IMR-90 (cell line): ENCODE data around the gene ZBTB25. TPM values are rescaled to one million over a fixed set of nuclear protein-coding genes. Genes with fewer than 3 reads are reported as not detected.

Source experiments
- ATAC-seq: fragments of 200-7000 bp; cut with Tn5 transposase; 2 replicates; pipeline ENCODE4 v1.9.1; 2020; ENCODE audit warnings: low read depth, mild to moderate bottlenecking, moderate library complexity
- BruUV-seq: library from RNA; stranded (reverse); fragments of 400-500 nt; replicated peaks from 2 replicates; lab custom pipeline; 2021; lab: Mats Ljungman, UMichigan
- CTCF ChIA-PET: fragments of 300-600 bp; formaldehyde crosslinking; extraction: SDS; loops from one replicate; lab custom pipeline; 2021; ENCODE audit warnings: antibody characterized with exemption; lab: Yijun Ruan, JAX
- POLR2A ChIA-PET: fragments of 300-600 bp; sonication (Branson Sonifier 250); formaldehyde crosslinking; loops from one replicate; lab custom pipeline; 2022; ENCODE audit warnings: antibody characterized with exemption; ENCODE audit not compliant: unreplicated experiment; lab: Charles Lee
- DNase-seq: peaks from one replicate; pipeline ENCODE4 v3.0.0; 2013
- H2AFZ ChIP-seq: replicated peaks from 2 replicates; pipeline ENCODE3; 2013; ENCODE audit warnings: low read length, mild to moderate bottlenecking; ENCODE audit not compliant: poor library complexity
- H2AK5ac ChIP-seq: 2 replicates; pipeline ENCODE4 v1.6.1; 2013; ENCODE audit warnings: low read depth, low read length, inconsistent platforms
- H2AK9ac ChIP-seq: replicated peaks from 2 replicates; pipeline ENCODE3; 2013; ENCODE audit warnings: mild to moderate bottlenecking, low read depth, low read length, moderate library complexity; ENCODE audit not compliant: poor library complexity
- H2BK120ac ChIP-seq: 2 replicates; pipeline ENCODE4 v1.6.1; 2013; ENCODE audit warnings: low read depth, low read length, inconsistent platforms
- H2BK15ac ChIP-seq: 3 replicates; pipeline ENCODE4 v1.6.1; 2013; ENCODE audit warnings: low read depth, low read length, inconsistent platforms
- H2BK20ac ChIP-seq: 2 replicates; pipeline ENCODE4 v1.6.1; 2013; ENCODE audit warnings: low read depth, mild to moderate bottlenecking, inconsistent platforms, low read length, moderate library complexity
- H2BK5ac ChIP-seq: 2 replicates; pipeline ENCODE4 v1.6.1; 2013; ENCODE audit warnings: mild to moderate bottlenecking, low read depth, low read length, inconsistent platforms; ENCODE audit not compliant: poor library complexity, severe bottlenecking
- H3K14ac ChIP-seq: replicated peaks from 2 replicates; pipeline ENCODE4 v1.6.1; 2013; ENCODE audit warnings: low read depth, low read length, inconsistent platforms
- H3K18ac ChIP-seq: 2 replicates; pipeline ENCODE4 v1.6.1; 2013; ENCODE audit warnings: low read depth, low read length, control low read depth
- H3K23ac ChIP-seq: 2 replicates; pipeline ENCODE4 v1.6.1; 2013; ENCODE audit warnings: low read depth, low read length, inconsistent platforms
- H3K27ac ChIP-seq: 2 replicates; pipeline ENCODE4 v1.5.1; 2013; ENCODE audit warnings: mild to moderate bottlenecking, control low read depth, low read length; ENCODE audit not compliant: insufficient read depth
- H3K27me3 ChIP-seq: 2 replicates; pipeline ENCODE4 v1.6.1; 2013; ENCODE audit warnings: low read length; ENCODE audit not compliant: control insufficient read depth, insufficient read depth
- H3K36me3 ChIP-seq: 2 replicates; pipeline ENCODE4 v1.6.1; 2013; ENCODE audit warnings: low read length, mixed read lengths; ENCODE audit not compliant: control insufficient read depth, insufficient read depth
- H3K4ac ChIP-seq: 2 replicates; pipeline ENCODE4 v1.6.1; 2013; ENCODE audit warnings: low read depth, low read length, inconsistent platforms
- H3K4me1 ChIP-seq: 2 replicates; pipeline ENCODE4 v1.6.1; 2013; ENCODE audit warnings: low read length, mixed read lengths; ENCODE audit not compliant: control insufficient read depth, insufficient read depth
- H3K4me2 ChIP-seq: 2 replicates; pipeline ENCODE4 v1.6.1; 2013; ENCODE audit warnings: low read depth, mild to moderate bottlenecking, control low read depth, low read length, moderate library complexity
- H3K4me3 ChIP-seq: 2 replicates; pipeline ENCODE4 v1.5.1; 2013; ENCODE audit warnings: low read depth, mild to moderate bottlenecking, control low read depth, low read length, moderate library complexity; ENCODE audit not compliant: insufficient read depth
- H3K56ac ChIP-seq: 2 replicates; pipeline ENCODE4 v1.6.1; 2013; ENCODE audit warnings: low read length, inconsistent platforms; ENCODE audit not compliant: insufficient read depth; ENCODE audit errors: extremely low read depth
- H3K79me1 ChIP-seq, 2 experiments: 2 replicates each; pipeline ENCODE4 v1.6.1; 2013; ENCODE audit warnings: low read length in 2 of 2, inconsistent platforms in 1 of 2, low read depth in 1 of 2
- H3K9ac ChIP-seq: 2 replicates; pipeline ENCODE4 v1.6.1; 2013; ENCODE audit warnings: low read depth, low read length, control low read depth
- H3K9me1 ChIP-seq: 2 replicates; pipeline ENCODE4 v1.6.1; 2013; ENCODE audit warnings: low read length, inconsistent platforms; ENCODE audit not compliant: insufficient read depth
- H3K9me3 ChIP-seq: 2 replicates; pipeline ENCODE4 v1.6.1; 2013; ENCODE audit warnings: low read length; ENCODE audit not compliant: control insufficient read depth, insufficient read depth
- H4K20me1 ChIP-seq: 2 replicates; pipeline ENCODE4 v1.6.1; 2013; ENCODE audit warnings: low read length, inconsistent platforms; ENCODE audit not compliant: insufficient read depth
- H4K5ac ChIP-seq: 2 replicates; pipeline ENCODE4 v1.6.1; 2013; ENCODE audit warnings: mild to moderate bottlenecking, low read depth, low read length, control low read depth
- H4K8ac ChIP-seq, 2 experiments: 2 replicates each; pipeline ENCODE4 v1.6.1; 2013; ENCODE audit warnings: low read depth in 2 of 2, low read length in 2 of 2, control low read depth in 1 of 2, inconsistent platforms in 1 of 2
- H4K91ac ChIP-seq: 2 replicates; pipeline ENCODE4 v1.6.1; 2013; ENCODE audit warnings: low read depth, low read length, inconsistent platforms; ENCODE audit not compliant: insufficient read depth
- BHLHE40 ChIP-seq: fragments of 150-350 bp; IDR thresholded peaks from 2 replicates; pipeline ENCODE4 v1.6.1; 2016; ENCODE audit warnings: mild to moderate bottlenecking, low read depth, low read length
- CEBPB ChIP-seq: IDR thresholded peaks from 2 replicates; pipeline ENCODE4 v1.6.1; 2012; ENCODE audit warnings: low read depth, low read length, improper control_type of control experiment
- CHD1 ChIP-seq: IDR thresholded peaks from 2 replicates; pipeline ENCODE4 v1.6.1; 2012; ENCODE audit warnings: low read depth, low read length, improper control_type of control experiment
- CTCF ChIP-seq: conservative IDR thresholded peaks from 2 replicates; pipeline ENCODE4 v1.5.1; 2012; ENCODE audit warnings: mild to moderate bottlenecking, low read depth, low read length, improper control_type of control experiment
- ELK1 ChIP-seq: fragments of 150-350 bp; IDR thresholded peaks from 2 replicates; pipeline ENCODE4 v1.6.1; 2016; ENCODE audit warnings: low read depth, mild to moderate bottlenecking, low read length, moderate library complexity, borderline replicate concordance
- FOS ChIP-seq: fragments of 150-350 bp; IDR thresholded peaks from 2 replicates; pipeline ENCODE4 v1.6.1; 2016; ENCODE audit warnings: low read depth, low read length
- MAFK ChIP-seq: IDR thresholded peaks from 2 replicates; pipeline ENCODE4 v1.6.1; 2012; ENCODE audit warnings: low read depth, low read length, improper control_type of control experiment
- MAZ ChIP-seq: IDR thresholded peaks from 2 replicates; pipeline ENCODE4 v1.6.1; 2012; ENCODE audit warnings: low read depth, mild to moderate bottlenecking, low read length, improper control_type of control experiment, moderate library complexity, borderline replicate concordance
- MXI1 ChIP-seq: IDR thresholded peaks from 2 replicates; pipeline ENCODE4 v1.6.1; 2012; ENCODE audit warnings: low read depth, mild to moderate bottlenecking, low read length, moderate library complexity, borderline replicate concordance
- NFE2L2 ChIP-seq: fragments of 150-350 bp; IDR thresholded peaks from 2 replicates; pipeline ENCODE4 v1.6.1; 2016; ENCODE audit warnings: low read depth, mild to moderate bottlenecking, low read length
- POLR2A ChIP-seq: IDR thresholded peaks from 2 replicates; pipeline ENCODE4 v1.6.1; 2012; ENCODE audit warnings: mild to moderate bottlenecking, low read depth, low read length
- RAD21 ChIP-seq: IDR thresholded peaks from 2 replicates; pipeline ENCODE4 v1.6.1; 2012; ENCODE audit warnings: low read length, improper control_type of control experiment
- RCOR1 ChIP-seq: IDR thresholded peaks from 2 replicates; pipeline ENCODE4 v1.6.1; 2012; ENCODE audit warnings: mild to moderate bottlenecking, low read length, improper control_type of control experiment; ENCODE audit not compliant: insufficient replicate concordance
- RFX5 ChIP-seq: IDR thresholded peaks from 2 replicates; pipeline ENCODE4 v1.8.0; 2012; ENCODE audit warnings: low read depth, mild to moderate bottlenecking, low read length, moderate library complexity
- SMC3 ChIP-seq: fragments of 150-350 bp; IDR thresholded peaks from 2 replicates; pipeline ENCODE4 v1.6.1; 2016; ENCODE audit warnings: low read depth, mild to moderate bottlenecking, antibody characterized with exemption, low read length, moderate library complexity
- WGBS, 2 experiments: methylation state at CpG; one replicate each; pipeline versions ENCODE4 v1.1.5 to v1.1.7; 2013; ENCODE audit warnings: missing lambda C conversion rate in 2 of 2; ENCODE audit not compliant: insufficient read length in 1 of 2; ENCODE audit errors: extremely low coverage in 2 of 2; 5-methylcytosine and 5-hydroxymethylcytosine counted together
- dilution Hi-C: fragments of 300-500 bp; cut with HindIII; formaldehyde crosslinking; loops from one replicate; pipeline ENCODE4 v1.14.3; 2018; ENCODE audit warnings: low sequenced_read_pairs; ENCODE audit not compliant: unreplicated experiment
- in situ Hi-C: fragments of 300-500 bp; cut with MboI; formaldehyde crosslinking; loops from 3 replicates; pipeline ENCODE4 v1.14.3; 2019; ENCODE audit warnings: low sequenced_read_pairs, inconsistent platforms, mixed read lengths
- intact Hi-C: fragments of 100-400 bp; cut with micrococcal nuclease; formaldehyde crosslinking; loops from 2 replicates; pipeline ENCODE4 v1.10.0; 2022
- polyA plus RNA-seq, 3 experiments: library from polyadenylated mRNA; depleted of rRNA; stranded (reverse); fragments of >200 nt; gene quantifications; 2 replicates each; pipeline ENCODE4 v1.2.3, GENCODE V29; 2012; ENCODE audit warnings: low replicate concordance in 1 of 3
- total RNA-seq: library from RNA; depleted of rRNA; stranded (reverse); fragments of >200 nt; gene quantifications from 2 replicates; pipeline ENCODE4 v1.2.3, GENCODE V29; 2012
- TF ChIP-seq, protein P1 (sequence below): fragments of 150-350 bp; IDR thresholded peaks from 2 replicates; pipeline ENCODE4 v1.6.1; 2017; ENCODE audit warnings: mild to moderate bottlenecking, antibody characterized with exemption, low read length, low read depth

ZBTB25 gene
- total and polyA plus RNA-seq, 2 of the 4 experiments (the other 2 are of a cell fraction), result 4.4 to 6.6 TPM

GRCh38 chr14:64493455-64493854 lies 10.2 kb downstream of the ZBTB25 start:
- Histone ChIP-seq H2AFZ (no peak overlapping the region), H2BK15ac (no peak overlapping the region), H2BK5ac (no peak overlapping the region), H3K9ac (no peak overlapping the region), H3K27ac (no peak overlapping the region), H3K4me3 (no peak overlapping the region), H3K14ac (no peak overlapping the region), H3K56ac (no peak overlapping the region), H3K27me3 (no peaks in the 10 kb centered on the region), H4K91ac (no peak overlapping the region), H3K36me3 (0 out of 2 replicates have a peak, but pooled peaks cover 1% of the 10 kb centered on the region), H3K79me1 (peaks cover 2 to 20% of the 10 kb centered on the region in 2 experiments; a peak in 3 of 4 replicates), H4K20me1 (no peaks in the 10 kb centered on the region), H2AK9ac (no peak overlapping the region), H4K8ac (no peak overlapping the region), H2AK5ac (no peak overlapping the region), H4K5ac (no peak overlapping the region), H2BK120ac (no peak overlapping the region), H3K9me1 (no peaks in the 10 kb centered on the region; the same call in 1 of the 2 replicates), H3K4me2 (no peak overlapping the region), H3K23ac (no peak overlapping the region), H3K18ac (no peak overlapping the region), H3K4ac (no peak overlapping the region), H3K9me3 (no peaks in the 10 kb centered on the region), H2BK20ac (no peak overlapping the region), H3K4me1 (no peaks in the 10 kb centered on the region)
- DNase-seq (no peak), ATAC-seq (no peak)
- ChIA-PET CTCF (interaction anchor here (0.6 kb wide), 1 partner anchor 123 kb away, joined by 4 read pairs; no protein-coding TSS in a partner anchor), POLR2A (no interaction called here)
- dilution Hi-C loops (no loop called here), intact Hi-C loops (no loop called here), in situ Hi-C loops (loop anchor here (25.0 kb wide), 1 partner anchor 481 kb away; no protein-coding TSS in a partner anchor)
- BruUV-seq, result no TSS peak
- WGBS, 2 experiments, result no CpG with 5 or more reads among the region's 3 CpGs
- no peak for TF ChIP-seq SMC3
- TF ChIP-seq CEBPB, result no peak
- no peak for TF ChIP-seq POLR2A
- TF ChIP-seq CTCF, result no peak
- TF ChIP-seq MAZ, result no peak
- TF ChIP-seq MXI1, result no peak
- no peak for TF ChIP-seq RFX5
- no peak for TF ChIP-seq NFE2L2
- TF ChIP-seq RAD21, result no peak
- TF ChIP-seq CHD1, result no peak
- TF ChIP-seq MAFK, result no peak
- TF ChIP-seq, protein P1, sequence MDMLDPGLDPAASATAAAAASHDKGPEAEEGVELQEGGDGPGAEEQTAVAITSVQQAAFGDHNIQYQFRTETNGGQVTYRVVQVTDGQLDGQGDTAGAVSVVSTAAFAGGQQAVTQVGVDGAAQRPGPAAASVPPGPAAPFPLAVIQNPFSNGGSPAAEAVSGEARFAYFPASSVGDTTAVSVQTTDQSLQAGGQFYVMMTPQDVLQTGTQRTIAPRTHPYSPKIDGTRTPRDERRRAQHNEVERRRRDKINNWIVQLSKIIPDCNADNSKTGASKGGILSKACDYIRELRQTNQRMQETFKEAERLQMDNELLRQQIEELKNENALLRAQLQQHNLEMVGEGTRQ, result no peak
- no peak for TF ChIP-seq ELK1
- no peak for TF ChIP-seq FOS
- no peak for TF ChIP-seq RCOR1
- TF ChIP-seq BHLHE40, result no peak
